Left ventricle myocardium inferior (tissue), 1 donor: ENCODE measurements around the gene ARHGEF26. TPM values are rescaled to one million over a fixed set of nuclear protein-coding genes. Genes with fewer than 3 reads are reported as not detected.

Source experiments
- DNase-seq: peaks from one replicate; pipeline ENCODE4 v3.0.0-alpha.2; 2020
- H3K27ac ChIP-seq: fragments of 200-600 bp; replicated peaks from 2 replicates; pipeline ENCODE4 v1.8.0; 2021
- H3K27me3 ChIP-seq: fragments of 200-600 bp; 2 replicates; pipeline ENCODE4 v1.8.0; 2021; ENCODE audit warnings: low read depth
- H3K36me3 ChIP-seq: fragments of 200-600 bp; 2 replicates; pipeline ENCODE4 v1.8.0; 2021
- H3K4me1 ChIP-seq: fragments of 200-600 bp; 2 replicates; pipeline ENCODE4 v1.8.0; 2021
- H3K4me3 ChIP-seq: fragments of 200-600 bp; 2 replicates; pipeline ENCODE4 v1.8.0; 2021; ENCODE audit warnings: mild to moderate bottlenecking, moderate library complexity
- H3K9me3 ChIP-seq: fragments of 200-600 bp; replicated peaks from 2 replicates; pipeline ENCODE4 v1.8.0; 2021
- CTCF ChIP-seq: fragments of 200-600 bp; IDR thresholded peaks from 2 replicates; pipeline ENCODE4 v1.8.0; 2021; ENCODE audit warnings: antibody characterized with exemption, mild to moderate bottlenecking, borderline replicate concordance
- intact Hi-C: fragments of 100-400 bp; cut with micrococcal nuclease; formaldehyde crosslinking; loops from one replicate; pipeline ENCODE4 v1.11.0; 2022
- total RNA-seq: library from RNA; stranded (reverse); fragmentation: NEBNext Ultra II Directional; extraction: Animal tissue kit (Norgen Biotek cat#: 25700); gene quantifications from one replicate; pipeline ENCODE4 v1.2.1, GENCODE V29; 2021
- donor health status: DM: no; HTN: yes; CAD: no; lungs with severe emphysema.

ARHGEF26 gene
- total RNA-seq, 1 donor from 2014 or later, result 1.2 TPM

GRCh38 chr3:154188846-154189245, 67.7 kb downstream of the ARHGEF26 start:
- no peaks in the 10 kb centered on the region for H3K4me1 ChIP-seq
- no peak overlapping the region for H3K27ac ChIP-seq
- no peak for DNase-seq
- no peaks in the 10 kb centered on the region for H3K9me3 ChIP-seq
- no peak for TF ChIP-seq CTCF
- no peaks in the 10 kb centered on the region for H3K27me3 ChIP-seq
- H3K4me3 ChIP-seq, result no peak overlapping the region
- intact Hi-C loops, result no loop called here
- no peaks in the 10 kb centered on the region for H3K36me3 ChIP-seq

- Histone ChIP-seq H3K4me3 (no peak overlapping the region), H3K9me3 (no peaks in the 10 kb centered on the region), H3K36me3 (peaks cover 5% of the 10 kb centered on the region), H3K4me1 (no peaks in the 10 kb centered on the region), H3K27me3 (no peaks in the 10 kb centered on the region), H3K27ac (no peak overlapping the region)
- no peak for TF ChIP-seq CTCF
- DNase-seq, result no peak
- intact Hi-C loops, result no loop called here
Observed at GRCh38 chr3:154191520-154191919, 70.3 kb downstream of the ARHGEF26 start.

- no peaks in the 10 kb centered on the region for H3K4me1 ChIP-seq
- intact Hi-C loops, result no loop called here
- DNase-seq, result no peak
- no peak for TF ChIP-seq CTCF
- H3K9me3 ChIP-seq, result no peaks in the 10 kb centered on the region
- H3K36me3 ChIP-seq, result peaks cover 5% of the 10 kb centered on the region
- no peaks in the 10 kb centered on the region for H3K27me3 ChIP-seq
- no peak overlapping the region for H3K4me3 ChIP-seq
- H3K27ac ChIP-seq, result no peak overlapping the region
Observed at GRCh38 chr3:154192225-154192624, 71.0 kb downstream of the ARHGEF26 start.

GRCh38 chr3:154193000-154193615, 71.9 kb downstream of the ARHGEF26 start:
- Histone ChIP-seq H3K36me3 (peaks cover 5% of the 10 kb centered on the region), H3K9me3 (peaks cover 4% of the 10 kb centered on the region), H3K27ac (no peak overlapping the region), H3K27me3 (no peaks in the 10 kb centered on the region), H3K4me3 (no peak overlapping the region), H3K4me1 (no peaks in the 10 kb centered on the region)
- DNase-seq, result no peak
- intact Hi-C loops, result no loop called here
- no peak for TF ChIP-seq CTCF

- intact Hi-C loops, result no loop called here
- Histone ChIP-seq H3K4me1 (no peaks in the 10 kb centered on the region), H3K36me3 (peaks cover 5% of the 10 kb centered on the region), H3K27me3 (no peaks in the 10 kb centered on the region), H3K9me3 (peaks cover 15% of the 10 kb centered on the region), H3K27ac (no peak overlapping the region), H3K4me3 (no peak overlapping the region)
- no peak for DNase-seq
- no peak for TF ChIP-seq CTCF
Observed at GRCh38 chr3:154194877-154195276, 73.7 kb downstream of the ARHGEF26 start.
